Testis (tissue), 3 donors: ENCODE measurements around the gene SPPL3. TPM values are rescaled to one million over a fixed set of nuclear protein-coding genes. Genes with fewer than 3 reads are reported as not detected.

ENCODE experiments used
- DNase-seq: peaks from one replicate; pipeline ENCODE4 v3.0.0-alpha.2; 2019
- H3K27ac ChIP-seq, 2 donors: fragments of 200-600 bp; sonication (generic); one replicate each; pipeline ENCODE4 v1.5.1; 2019
- H3K27me3 ChIP-seq: fragments of 200-600 bp; sonication (generic); one replicate; pipeline ENCODE4 v1.5.1; 2019
- H3K36me3 ChIP-seq: fragments of 200-600 bp; sonication (generic); one replicate; pipeline ENCODE4 v1.5.1; 2017; ENCODE audit warnings: low read depth; ENCODE audit errors: missing control alignments
- H3K4me1 ChIP-seq: fragments of 200-600 bp; sonication (generic); one replicate; pipeline ENCODE4 v1.5.1; 2019
- H3K4me3 ChIP-seq, 2 donors: fragments of 200-600 bp; sonication (generic); one replicate each; pipeline ENCODE4 v1.5.1; 2017 to 2019
- H3K9me3 ChIP-seq: fragments of 200-600 bp; sonication (generic); one replicate; pipeline ENCODE4 v1.5.1; 2017
- CTCF ChIP-seq, 3 experiments: fragments of 450-650 bp in 2 of 3; fragments of 200-600 bp in 1 of 3; sonication (generic) in 1 of 3; IDR thresholded peaks; one replicate each; pipeline ENCODE4 v1.5.1; 2016 to 2019; ENCODE audit warnings: antibody characterized with exemption in 3 of 3, mild to moderate bottlenecking in 2 of 3, moderate library complexity in 1 of 3
- POLR2A ChIP-seq: fragments of 450-650 bp; IDR thresholded peaks from one replicate; pipeline ENCODE4 v1.6.1; 2017; ENCODE audit warnings: antibody characterized with exemption, mild to moderate bottlenecking, moderate library complexity
- WGBS, 2 donors: methylation state at CpG; one replicate each; pipeline ENCODE4 v1.1.5; 2018; 5-methylcytosine and 5-hydroxymethylcytosine counted together
- intact Hi-C: fragments of 100-400 bp; cut with DNase I; formaldehyde crosslinking; loops from one replicate; pipeline ENCODE4 v1.15.1; 2023; ENCODE audit warnings: low total_unique reads
- polyA plus RNA-seq: library from polyadenylated mRNA; stranded (reverse); fragments of 350-450 nt; fragmentation: Illumina TruSeq; extraction: RNeasy Lipid Tissue Mini Kit (QIAGEN cat#74804); gene quantifications from one replicate; pipeline ENCODE4 v1.2.3, GENCODE V29; 2014; ENCODE audit warnings: low read depth, low replicate concordance; ENCODE audit not compliant: insufficient read depth
- total RNA-seq, 2 donors: library from RNA; depleted of rRNA; stranded (reverse); fragments of >200 nt; gene quantifications; one replicate each; pipeline ENCODE4 v1.2.3, GENCODE V29; 2016

Gene SPPL3
- total and polyA plus RNA-seq, 3 donors from 2014 or later = 61.1 to 190 (median 65.4) TPM

- 92 to 100% methylated on average over 9 to 25 of the region's 25 CpGs for WGBS, 2 donors
- Histone ChIP-seq H3K27ac (no peak overlapping the region), H3K4me1 (no peaks in the 10 kb centered on the region), H3K36me3 (no peaks in the 10 kb centered on the region), H3K9me3 (no peaks in the 10 kb centered on the region), H3K27me3 (no peaks in the 10 kb centered on the region), H3K4me3 (no peak overlapping the region)
- intact Hi-C loops = no loop called here
- no peak for DNase-seq
- TF ChIP-seq CTCF (IDR thresholded peaks at IDR 0.05) (no peak), POLR2A (no peak)
Measured at GRCh38 chr12:120737557-120738251, 166.5 kb downstream of the SPPL3 start.

- Histone ChIP-seq H3K27ac (no peak overlapping the region), H3K4me3 (no peak overlapping the region), H3K9me3 (no peaks in the 10 kb centered on the region), H3K4me1 (no peaks in the 10 kb centered on the region), H3K36me3 (no peaks in the 10 kb centered on the region), H3K27me3 (no peaks in the 10 kb centered on the region)
- TF ChIP-seq CTCF (IDR thresholded peaks at IDR 0.05) (no peak), POLR2A (no peak)
- no peak for DNase-seq
- intact Hi-C loops = no loop called here
- WGBS, 2 donors = 94 to 98% methylated on average over 13 to 38 of the region's 38 CpGs
Measured at GRCh38 chr12:120736404-120737331, 167.5 kb downstream of the SPPL3 start.

- 79 to 91% methylated on average over 3 of the region's 3 CpGs for WGBS, 2 donors
- H3K27ac ChIP-seq = no peak overlapping the region
- no peaks in the 10 kb centered on the region for H3K27me3 ChIP-seq
- no peak for TF ChIP-seq CTCF (IDR thresholded peaks at IDR 0.05)
- no peak for TF ChIP-seq POLR2A
- no peak for DNase-seq
- no peaks in the 10 kb centered on the region for H3K9me3 ChIP-seq
- intact Hi-C loops = no loop called here
- no peak overlapping the region for H3K4me3 ChIP-seq
- no peaks in the 10 kb centered on the region for H3K4me1 ChIP-seq
- no peaks in the 10 kb centered on the region for H3K36me3 ChIP-seq
Measured at GRCh38 chr12:120735181-120735580, 169.0 kb downstream of the SPPL3 start.

GRCh38 chr12:120734210-120734609, 169.9 kb downstream of the SPPL3 start:
- no peak for TF ChIP-seq POLR2A
- no peak for TF ChIP-seq CTCF (IDR thresholded peaks at IDR 0.05)
- Histone ChIP-seq H3K4me3 (no peak overlapping the region), H3K27ac (no peak overlapping the region), H3K36me3 (no peaks in the 10 kb centered on the region), H3K4me1 (no peaks in the 10 kb centered on the region), H3K9me3 (no peaks in the 10 kb centered on the region), H3K27me3 (no peaks in the 10 kb centered on the region)
- WGBS, 2 donors = 92 to 93% methylated on average over 7 to 10 of the region's 10 CpGs
- intact Hi-C loops = no loop called here
- no peak for DNase-seq
